Measurements from ENCODE around the gene CIAO2B. TPM values are rescaled to one million over a fixed set of nuclear protein-coding genes. Genes with fewer than 3 reads are reported as not detected.

The CIAO2B gene
- total RNA-seq, 2 donors from 2014 or later, result 75.3 to 118 TPM

DNA sequence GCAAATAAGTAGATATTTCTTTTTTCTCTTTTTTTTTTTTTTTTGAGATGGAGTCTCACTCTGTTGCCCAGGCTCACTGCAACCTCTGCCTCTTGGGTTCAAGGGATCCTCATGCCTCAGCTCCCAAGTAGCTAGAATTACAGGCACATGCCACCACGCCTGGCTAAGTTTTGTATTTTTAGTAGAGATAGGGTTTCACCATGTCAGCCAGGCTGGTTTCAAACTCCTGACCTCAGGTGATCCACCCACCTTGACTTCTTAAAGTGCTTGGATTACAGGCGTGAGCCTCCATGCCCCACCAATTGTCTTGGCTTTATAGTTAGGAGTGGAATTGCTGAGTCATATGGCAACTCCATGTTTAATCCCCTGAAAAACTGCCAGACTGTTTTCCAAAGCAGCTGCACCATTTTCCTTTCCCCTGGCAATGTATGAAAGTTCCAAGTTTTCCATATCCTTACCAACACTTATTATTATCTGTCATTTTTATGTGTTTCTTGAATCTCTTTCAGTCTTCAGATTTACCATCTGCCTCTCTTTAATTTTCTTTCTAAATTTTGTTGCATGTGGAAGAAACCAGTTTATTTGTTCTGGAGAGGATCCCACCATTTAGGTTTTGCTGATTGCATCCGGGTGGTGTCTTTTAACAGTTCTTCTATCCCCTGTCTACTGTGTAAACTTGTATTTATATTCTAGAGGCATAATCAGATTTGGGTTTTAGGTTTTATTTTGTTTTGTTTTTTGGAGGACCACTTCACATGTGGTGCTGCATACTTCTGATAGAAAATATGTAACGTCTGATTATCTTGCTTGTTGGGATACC lies 17.0 kb upstream of the CIAO2B start:
- no peak for TF ChIP-seq CTCF (IDR thresholded peaks at IDR 0.05)
- H3K36me3 ChIP-seq, result no peaks in the 10 kb centered on the region
- H3K9me3 ChIP-seq, result no peaks in the 10 kb centered on the region
- H3K27ac ChIP-seq, result no peak overlapping the region
- H3K4me1 ChIP-seq, result peaks cover 0 to 23% of the 10 kb centered on the region in 2 donors
- DNase-seq (ENCODE audit: low spot score), result no peak
- no peaks in the 10 kb centered on the region for H3K27me3 ChIP-seq
- no peak overlapping the region for H3K4me3 ChIP-seq

DNA sequence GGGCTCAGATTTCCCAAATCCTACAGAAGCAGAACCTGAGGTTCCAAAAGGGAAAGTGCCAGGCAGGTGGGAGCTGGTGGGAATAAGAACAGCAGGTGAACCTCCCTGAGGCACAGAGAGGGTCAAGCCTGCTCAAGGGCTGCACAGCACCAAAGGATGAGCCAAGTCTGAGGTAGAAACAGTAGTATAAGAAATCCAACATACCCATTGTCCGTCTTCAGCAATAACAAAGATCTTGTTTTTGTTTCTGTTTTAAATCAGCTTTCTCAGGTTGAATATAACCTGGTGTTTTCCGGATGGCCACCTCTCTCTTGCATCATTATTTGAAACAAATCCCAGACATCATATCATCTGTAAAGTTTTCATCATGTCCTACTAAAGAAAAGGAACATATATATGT lies 16.2 kb upstream of the CIAO2B start:
- no peak overlapping the region for H3K27ac ChIP-seq
- no peaks in the 10 kb centered on the region for H3K27me3 ChIP-seq
- no peaks in the 10 kb centered on the region for H3K36me3 ChIP-seq
- peaks cover 0 to 23% of the 10 kb centered on the region in 2 donors for H3K4me1 ChIP-seq
- TF ChIP-seq CTCF (IDR thresholded peaks at IDR 0.05), result no peak
- H3K4me3 ChIP-seq, result no peak overlapping the region
- H3K9me3 ChIP-seq, result no peaks in the 10 kb centered on the region
- no peak for DNase-seq (ENCODE audit: low spot score)

DNA sequence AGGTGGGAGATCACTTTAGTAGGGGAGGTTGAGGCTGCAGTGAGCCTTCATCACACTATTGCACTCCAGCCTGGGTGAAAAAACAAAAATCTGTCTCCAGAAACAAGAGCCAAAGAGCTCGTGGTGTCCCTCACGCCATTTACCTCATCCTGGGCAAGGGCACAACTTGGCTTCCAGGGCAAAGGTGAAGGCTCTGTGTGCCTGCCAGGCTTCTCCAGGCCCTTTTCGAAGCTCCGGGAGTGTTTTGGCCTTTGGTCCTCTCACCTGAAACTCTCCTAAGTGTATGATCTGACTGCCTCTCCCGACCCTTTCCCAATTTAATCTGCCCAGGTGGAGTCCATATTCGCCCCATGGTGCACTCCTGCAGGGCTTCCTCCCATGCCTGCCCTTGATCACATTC lies 15.3 kb upstream of the CIAO2B start:
- DNase-seq (ENCODE audit: low spot score), result no peak
- H3K4me3 ChIP-seq, result no peak overlapping the region
- no peak for TF ChIP-seq CTCF (IDR thresholded peaks at IDR 0.05)
- peaks cover 0 to 23% of the 10 kb centered on the region in 2 donors for H3K4me1 ChIP-seq
- H3K27ac ChIP-seq, result no peak overlapping the region
- no peaks in the 10 kb centered on the region for H3K9me3 ChIP-seq
- H3K36me3 ChIP-seq, result no peaks in the 10 kb centered on the region
- no peaks in the 10 kb centered on the region for H3K27me3 ChIP-seq

DNA sequence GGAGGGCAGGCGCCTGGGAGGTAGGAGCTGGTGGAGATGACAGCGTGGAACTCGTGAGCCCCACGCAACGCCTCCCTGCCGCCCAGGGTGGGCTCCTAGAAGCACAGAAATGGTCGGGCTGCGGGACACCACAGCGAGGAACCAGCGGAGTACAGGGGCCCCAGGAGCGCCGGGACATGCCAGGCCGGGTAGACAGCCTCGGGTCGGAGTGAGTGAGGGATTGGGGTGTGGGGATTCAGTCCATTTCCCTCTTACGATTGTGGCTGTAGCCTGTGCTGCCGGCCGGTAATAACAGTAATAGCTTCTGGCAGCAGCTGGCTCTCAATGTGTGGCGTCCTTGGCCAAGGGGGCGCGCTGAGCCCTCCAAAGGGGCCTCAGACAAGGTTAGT lies 14.6 kb upstream of the CIAO2B start:
- Histone ChIP-seq H3K27me3 (no peaks in the 10 kb centered on the region), H3K4me3 (peak overlapping the region; percentile 31 to 56), H3K4me1 (peaks cover 0 to 23% of the 10 kb centered on the region in 2 donors), H3K9me3 (no peaks in the 10 kb centered on the region), H3K36me3 (peaks cover 3% of the 10 kb centered on the region), H3K27ac (no peak overlapping the region)
- no peak for TF ChIP-seq CTCF (IDR thresholded peaks at IDR 0.05)
- no peak for DNase-seq (ENCODE audit: low spot score)

DNA sequence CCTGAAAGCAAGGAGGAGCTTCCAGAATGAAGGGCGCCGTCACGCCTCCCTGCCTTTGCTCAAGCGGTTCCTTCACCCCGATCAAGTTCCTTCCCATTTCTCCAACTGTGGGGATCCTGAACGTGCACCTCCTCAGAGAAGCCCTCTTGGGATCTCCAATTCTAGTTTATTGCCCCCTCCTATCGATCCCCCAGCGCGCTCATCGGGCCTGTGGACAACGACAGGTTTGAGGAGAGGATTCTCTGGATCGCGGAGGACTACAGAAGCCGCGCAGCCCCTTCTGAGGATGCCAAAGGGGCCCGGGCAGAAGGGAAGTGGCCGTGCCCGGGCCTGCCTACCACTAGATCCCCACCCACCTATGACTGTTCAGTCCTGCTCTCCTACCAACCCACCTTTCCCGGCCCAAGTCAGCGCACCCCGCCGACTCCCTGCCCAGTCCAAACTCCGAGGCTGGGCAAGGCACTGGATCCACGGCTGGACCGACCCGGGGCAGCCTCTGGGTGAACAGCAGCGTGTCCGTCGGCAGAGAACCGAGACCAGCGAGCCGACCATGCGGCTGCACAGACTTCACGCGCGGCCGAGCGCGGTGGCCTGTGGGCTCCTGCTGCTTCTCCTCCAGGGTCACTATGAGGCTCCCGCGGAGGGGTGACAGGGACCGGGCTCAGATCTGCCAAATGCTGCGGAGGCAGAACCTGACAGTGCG lies 14.1 kb upstream of the CIAO2B start:
- Histone ChIP-seq H3K36me3 (peaks cover 8% of the 10 kb centered on the region), H3K27ac (no peak overlapping the region), H3K4me3 (peak overlapping the region; percentile 31 to 56), H3K4me1 (peaks cover 0 to 23% of the 10 kb centered on the region in 2 donors), H3K27me3 (no peaks in the 10 kb centered on the region), H3K9me3 (no peaks in the 10 kb centered on the region)
- TF ChIP-seq CTCF (IDR thresholded peaks at IDR 0.05), result no peak
- no peak for DNase-seq (ENCODE audit: low spot score)
